ENCODE data around the gene GRK2.

GRCh38 chr11:67250059-67251043 is 15.9 kb upstream of the GRK2 start:
- TF ChIP-seq, protein P1, sequence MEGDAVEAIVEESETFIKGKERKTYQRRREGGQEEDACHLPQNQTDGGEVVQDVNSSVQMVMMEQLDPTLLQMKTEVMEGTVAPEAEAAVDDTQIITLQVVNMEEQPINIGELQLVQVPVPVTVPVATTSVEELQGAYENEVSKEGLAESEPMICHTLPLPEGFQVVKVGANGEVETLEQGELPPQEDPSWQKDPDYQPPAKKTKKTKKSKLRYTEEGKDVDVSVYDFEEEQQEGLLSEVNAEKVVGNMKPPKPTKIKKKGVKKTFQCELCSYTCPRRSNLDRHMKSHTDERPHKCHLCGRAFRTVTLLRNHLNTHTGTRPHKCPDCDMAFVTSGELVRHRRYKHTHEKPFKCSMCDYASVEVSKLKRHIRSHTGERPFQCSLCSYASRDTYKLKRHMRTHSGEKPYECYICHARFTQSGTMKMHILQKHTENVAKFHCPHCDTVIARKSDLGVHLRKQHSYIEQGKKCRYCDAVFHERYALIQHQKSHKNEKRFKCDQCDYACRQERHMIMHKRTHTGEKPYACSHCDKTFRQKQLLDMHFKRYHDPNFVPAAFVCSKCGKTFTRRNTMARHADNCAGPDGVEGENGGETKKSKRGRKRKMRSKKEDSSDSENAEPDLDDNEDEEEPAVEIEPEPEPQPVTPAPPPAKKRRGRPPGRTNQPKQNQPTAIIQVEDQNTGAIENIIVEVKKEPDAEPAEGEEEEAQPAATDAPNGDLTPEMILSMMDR (IDR thresholded peaks at IDR 0.05), result no peak
- no peak for TF ChIP-seq POLR2AphosphoS5 (IDR thresholded peaks at IDR 0.05; ENCODE audit: insufficient read depth in 1 of 2, low read depth in 1 of 2)

All from vagina (tissue), 2 donors.